Karpas-422 (cell line): ENCODE measurements around the gene EIF4A3. TPM values are rescaled to one million over a fixed set of nuclear protein-coding genes. Genes with fewer than 3 reads are reported as not detected.

Experiments used
- DNase-seq: peaks from one replicate; pipeline ENCODE4 v3.0.0-alpha.2; 2015
- H2AFZ ChIP-seq: fragments of 200-600 bp; sonication (generic); 2 replicates; pipeline ENCODE4 v1.6.1; 2014; ENCODE audit warnings: antibody characterized with exemption, low read length, mixed read lengths
- H3K27ac ChIP-seq: fragments of 200-600 bp; sonication (generic); 2 replicates; pipeline ENCODE4 v1.5.1; 2014; ENCODE audit warnings: mild to moderate bottlenecking, low read length, moderate library complexity
- H3K27me3 ChIP-seq: fragments of 200-600 bp; sonication (generic); 2 replicates; pipeline ENCODE4 v1.6.1; 2014; ENCODE audit warnings: low read length, mixed read lengths
- H3K36me3 ChIP-seq: fragments of 200-600 bp; sonication (generic); 2 replicates; pipeline ENCODE4 v1.6.1; 2014; ENCODE audit warnings: low read length, mixed read lengths; ENCODE audit not compliant: insufficient read depth
- H3K4me1 ChIP-seq: fragments of 200-600 bp; sonication (generic); 2 replicates; pipeline ENCODE4 v1.6.1; 2014; ENCODE audit warnings: mild to moderate bottlenecking, low read length, mixed read lengths
- H3K4me2 ChIP-seq: fragments of 200-600 bp; sonication (generic); 2 replicates; pipeline ENCODE4 v1.6.1; 2014; ENCODE audit warnings: low read length, low read depth, mild to moderate bottlenecking; ENCODE audit not compliant: poor library complexity, severe bottlenecking
- H3K4me3 ChIP-seq: fragments of 200-600 bp; sonication (generic); 2 replicates; pipeline ENCODE4 v1.5.1; 2014; ENCODE audit warnings: mild to moderate bottlenecking, antibody characterized with exemption, low read length, mixed read lengths
- H3K79me2 ChIP-seq: fragments of 200-600 bp; sonication (generic); 2 replicates; pipeline ENCODE4 v1.6.1; 2014; ENCODE audit warnings: mild to moderate bottlenecking, low read length, mixed read lengths
- H3K9ac ChIP-seq: fragments of 200-600 bp; sonication (generic); 2 replicates; pipeline ENCODE4 v1.6.0; 2014; ENCODE audit warnings: low read length
- H3K9me2 ChIP-seq: fragments of 200-600 bp; sonication (generic), shearing (Covaris generic); replicated peaks from 2 replicates; pipeline ENCODE4 v1.6.0; 2014; ENCODE audit warnings: mild to moderate bottlenecking, low read length, moderate library complexity; ENCODE audit not compliant: insufficient read depth
- H3K9me3 ChIP-seq: fragments of 300-700, 200-600 bp; sonication (generic); 2 replicates; pipeline ENCODE4 v1.6.1; 2014; ENCODE audit warnings: low read length, mixed read lengths
- H4K20me1 ChIP-seq: fragments of 200-600 bp; sonication (generic); 2 replicates; pipeline ENCODE4 v1.6.1; 2014; ENCODE audit warnings: mild to moderate bottlenecking, antibody characterized with exemption, low read length, low read depth; ENCODE audit not compliant: insufficient read depth
- total RNA-seq: library from RNA; depleted of rRNA; stranded (reverse); fragments of >200 nt; shearing (Covaris generic); gene quantifications from 2 replicates; pipeline ENCODE4 v1.2.3, GENCODE V29; 2014; ENCODE audit warnings: low replicate concordance

The EIF4A3 gene
- total RNA-seq, 1 experiment from 2014 or later = 90.7 TPM

GRCh38 chr17:80117491-80118401 lies 29.2 kb downstream of the EIF4A3 start:
- no peak overlapping the region for H2AFZ ChIP-seq
- H3K9me2 ChIP-seq = no peaks in the 10 kb centered on the region
- no peaks in the 10 kb centered on the region for H3K36me3 ChIP-seq
- no peaks in the 10 kb centered on the region for H3K27me3 ChIP-seq
- no peak overlapping the region for H3K9ac ChIP-seq
- H3K9me3 ChIP-seq = no peaks in the 10 kb centered on the region
- H4K20me1 ChIP-seq = no peaks in the 10 kb centered on the region
- DNase-seq = no peak
- H3K27ac ChIP-seq = no peak overlapping the region
- H3K4me3 ChIP-seq = no peak overlapping the region
- H3K4me1 ChIP-seq = no peaks in the 10 kb centered on the region
- H3K4me2 ChIP-seq = no peak overlapping the region
- H3K79me2 ChIP-seq = no peaks in the 10 kb centered on the region

- Histone ChIP-seq H3K36me3 (no peaks in the 10 kb centered on the region), H3K27ac (no peak overlapping the region), H3K4me1 (no peaks in the 10 kb centered on the region), H2AFZ (no peak overlapping the region), H3K9me2 (no peaks in the 10 kb centered on the region), H3K79me2 (no peaks in the 10 kb centered on the region), H3K27me3 (no peaks in the 10 kb centered on the region), H3K9me3 (no peaks in the 10 kb centered on the region), H3K4me2 (no peak overlapping the region), H3K9ac (no peak overlapping the region), H4K20me1 (no peaks in the 10 kb centered on the region), H3K4me3 (no peak overlapping the region)
- no peak for DNase-seq
Measured at GRCh38 chr17:80116921-80117380, 30.0 kb downstream of the EIF4A3 start.

- Histone ChIP-seq H3K27ac (no peak overlapping the region), H3K79me2 (no peaks in the 10 kb centered on the region), H3K4me1 (no peaks in the 10 kb centered on the region), H4K20me1 (no peaks in the 10 kb centered on the region), H3K4me3 (no peak overlapping the region), H3K36me3 (no peaks in the 10 kb centered on the region), H2AFZ (no peak overlapping the region), H3K27me3 (no peaks in the 10 kb centered on the region), H3K9me3 (no peaks in the 10 kb centered on the region), H3K9ac (no peak overlapping the region), H3K4me2 (no peak overlapping the region), H3K9me2 (no peaks in the 10 kb centered on the region)
- no peak for DNase-seq
Measured at GRCh38 chr17:80116276-80116920, 30.5 kb downstream of the EIF4A3 start.

GRCh38 chr17:80115159-80115558 lies 31.8 kb downstream of the EIF4A3 start:
- DNase-seq = no peak
- Histone ChIP-seq H3K9me3 (no peaks in the 10 kb centered on the region), H3K27me3 (no peaks in the 10 kb centered on the region), H3K9me2 (no peaks in the 10 kb centered on the region), H3K9ac (no peak overlapping the region), H4K20me1 (no peaks in the 10 kb centered on the region), H3K79me2 (no peaks in the 10 kb centered on the region), H3K27ac (no peak overlapping the region), H3K36me3 (no peaks in the 10 kb centered on the region), H3K4me2 (no peak overlapping the region), H3K4me3 (no peak overlapping the region), H3K4me1 (no peaks in the 10 kb centered on the region), H2AFZ (no peak overlapping the region)

- Histone ChIP-seq H2AFZ (no peak overlapping the region), H3K27me3 (no peaks in the 10 kb centered on the region), H3K4me3 (no peak overlapping the region), H3K9me2 (no peaks in the 10 kb centered on the region), H3K79me2 (no peaks in the 10 kb centered on the region), H3K4me2 (no peak overlapping the region), H4K20me1 (no peaks in the 10 kb centered on the region), H3K9ac (no peak overlapping the region), H3K4me1 (no peaks in the 10 kb centered on the region), H3K9me3 (no peaks in the 10 kb centered on the region), H3K36me3 (no peaks in the 10 kb centered on the region), H3K27ac (no peak overlapping the region)
- DNase-seq = no peak
Measured at GRCh38 chr17:80114758-80115157, 32.2 kb downstream of the EIF4A3 start.

- no peaks in the 10 kb centered on the region for H3K4me1 ChIP-seq
- no peaks in the 10 kb centered on the region for H3K9me3 ChIP-seq
- no peaks in the 10 kb centered on the region for H3K27me3 ChIP-seq
- H4K20me1 ChIP-seq = no peaks in the 10 kb centered on the region
- no peak overlapping the region for H3K27ac ChIP-seq
- no peaks in the 10 kb centered on the region for H3K36me3 ChIP-seq
- H3K9me2 ChIP-seq = no peaks in the 10 kb centered on the region
- H3K4me2 ChIP-seq = no peak overlapping the region
- no peak overlapping the region for H3K4me3 ChIP-seq
- H3K9ac ChIP-seq = no peak overlapping the region
- H3K79me2 ChIP-seq = no peaks in the 10 kb centered on the region
- H2AFZ ChIP-seq = no peak overlapping the region
- DNase-seq = no peak
Measured at GRCh38 chr17:80113033-80113484, 33.9 kb downstream of the EIF4A3 start.

GRCh38 chr17:80112471-80113032 lies 34.4 kb downstream of the EIF4A3 start:
- Histone ChIP-seq H3K4me2 (no peak overlapping the region), H3K27me3 (no peaks in the 10 kb centered on the region), H4K20me1 (no peaks in the 10 kb centered on the region), H3K4me1 (no peaks in the 10 kb centered on the region), H3K9ac (no peak overlapping the region), H3K4me3 (no peak overlapping the region), H3K9me2 (no peaks in the 10 kb centered on the region), H2AFZ (no peak overlapping the region), H3K36me3 (no peaks in the 10 kb centered on the region), H3K79me2 (no peaks in the 10 kb centered on the region), H3K9me3 (no peaks in the 10 kb centered on the region), H3K27ac (no peak overlapping the region)
- no peak for DNase-seq
